Endothelial cell of umbilical vein (primary cell): ENCODE data around the gene MAN1A1.

Experiments used
- CTCF ChIP-seq, 2 donors: IDR thresholded peaks; 1 replicate in 1 of 2; 2 replicates in 1 of 2; pipeline ENCODE4 v1.5.1; 2011; ENCODE audit warnings: low read length in 2 of 2, mild to moderate bottlenecking in 2 of 2, moderate library complexity in 2 of 2, control low read depth in 1 of 2, inconsistent platforms in 1 of 2, low read depth in 1 of 2; ENCODE audit not compliant: insufficient read depth in 1 of 2; ENCODE audit errors: extremely low read depth in 1 of 2
- EZH2 ChIP-seq: IDR thresholded peaks from 2 replicates; pipeline ENCODE4 v1.6.1; 2012; ENCODE audit warnings: borderline replicate concordance, low read depth, mild to moderate bottlenecking, moderate library complexity, low read length, inconsistent platforms; ENCODE audit not compliant: severe bottlenecking
- MYC ChIP-seq: IDR thresholded peaks from one replicate; pipeline ENCODE4 v1.6.1; 2011; ENCODE audit warnings: mild to moderate bottlenecking, low read depth, low read length
- POLR2A ChIP-seq: IDR thresholded peaks from 2 replicates; pipeline ENCODE4 v1.6.1; 2012; ENCODE audit warnings: low read depth, mild to moderate bottlenecking, control low read depth, low read length
- POLR2AphosphoS5 ChIP-seq: IDR thresholded peaks from 2 replicates; pipeline ENCODE4 v1.6.1; 2012; ENCODE audit warnings: low read depth, mild to moderate bottlenecking, control low read depth, low read length, moderate library complexity; ENCODE audit not compliant: insufficient read depth

GRCh38 chr6:119337252-119337651 lies 12.3 kb downstream of the MAN1A1 start:
- TF ChIP-seq POLR2AphosphoS5, result no peak
- no peak for TF ChIP-seq CTCF (IDR thresholded peaks at IDR 0.05; ENCODE audit: extremely low read depth in 1 of 2, insufficient read depth in 1 of 2, low read depth in 1 of 2, low read length in 2 of 2)
- no peak for TF ChIP-seq POLR2A
- TF ChIP-seq MYC, result no peak
- TF ChIP-seq EZH2, result no peak
